Measurements from ENCODE around the gene MMP28.

MMP28 gene

DNA sequence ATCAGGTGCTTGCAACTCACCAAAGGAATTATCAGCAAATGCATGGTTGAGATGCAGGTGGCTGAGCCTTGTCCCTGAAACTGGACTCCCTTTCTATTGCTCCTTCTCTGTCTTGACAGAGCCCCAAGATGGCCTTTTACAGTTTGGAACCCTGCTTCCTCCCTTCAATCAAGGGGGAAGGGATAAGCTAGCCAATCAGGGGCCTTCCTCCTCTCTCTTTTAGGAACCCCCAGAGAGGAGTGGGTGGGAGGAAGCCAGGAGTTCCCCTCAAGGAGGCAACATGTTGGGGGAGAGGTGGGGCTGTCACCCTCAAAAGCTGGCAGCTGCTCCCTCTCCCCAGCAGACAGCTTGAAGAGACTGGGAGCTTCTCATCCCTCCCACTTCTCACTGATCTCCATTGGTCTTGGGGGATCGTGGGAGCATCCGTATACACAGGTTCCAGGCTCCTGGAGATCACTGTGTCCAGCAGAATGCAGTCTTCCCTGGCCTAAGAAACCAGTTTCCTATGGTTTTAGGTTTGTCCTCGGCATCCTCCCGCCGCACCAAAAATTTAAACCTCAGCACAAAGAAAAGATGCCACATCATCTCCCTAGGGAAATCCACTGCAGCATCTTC, 56.8 kb downstream of the MMP28 start:
- H3K9me3 ChIP-seq (ENCODE audit: low read length), result no peaks in the 10 kb centered on the region

DNA sequence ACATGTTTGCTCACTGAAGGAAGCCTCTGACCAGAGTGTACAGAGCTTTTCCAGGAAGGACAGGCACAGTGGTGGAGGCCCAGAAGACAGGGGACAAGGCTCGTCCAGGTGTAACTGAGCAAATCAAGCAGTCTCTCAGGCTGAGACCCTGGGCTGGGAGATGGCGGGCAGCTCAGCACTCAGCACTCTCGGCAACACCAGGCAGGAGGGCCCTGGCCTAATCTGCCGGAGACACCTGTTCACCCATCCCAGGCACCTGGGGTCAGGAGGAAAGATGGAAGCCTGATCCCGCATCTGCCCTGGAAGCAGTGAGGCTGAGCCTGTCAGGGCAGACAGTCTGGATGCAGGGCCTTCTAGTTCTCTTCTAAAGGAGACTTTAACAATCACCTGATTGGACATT, 59.2 kb downstream of the MMP28 start:
- H3K4me1 ChIP-seq (ENCODE audit: insufficient read depth, low read length, severe bottlenecking), result no peaks in the 10 kb centered on the region
- no peaks in the 10 kb centered on the region for H3F3A ChIP-seq (ENCODE audit: insufficient read depth, low read length)
- H3K4me3 ChIP-seq (ENCODE audit: low read depth, low read length, poor library complexity, severe bottlenecking), result no peak overlapping the region

More for the DNA sequence above, 56.8 kb downstream of the MMP28 start:
- no peak overlapping the region for H3K4me2 ChIP-seq (ENCODE audit: low read length)
- H3K4me3 ChIP-seq (ENCODE audit: low read depth, low read length, poor library complexity, severe bottlenecking), result no peak overlapping the region
- no peaks in the 10 kb centered on the region for H4K20me1 ChIP-seq (ENCODE audit: insufficient read depth, low read length)
- no peaks in the 10 kb centered on the region for H3K79me2 ChIP-seq (ENCODE audit: insufficient read depth, low read length)
- TF ChIP-seq, protein P1, sequence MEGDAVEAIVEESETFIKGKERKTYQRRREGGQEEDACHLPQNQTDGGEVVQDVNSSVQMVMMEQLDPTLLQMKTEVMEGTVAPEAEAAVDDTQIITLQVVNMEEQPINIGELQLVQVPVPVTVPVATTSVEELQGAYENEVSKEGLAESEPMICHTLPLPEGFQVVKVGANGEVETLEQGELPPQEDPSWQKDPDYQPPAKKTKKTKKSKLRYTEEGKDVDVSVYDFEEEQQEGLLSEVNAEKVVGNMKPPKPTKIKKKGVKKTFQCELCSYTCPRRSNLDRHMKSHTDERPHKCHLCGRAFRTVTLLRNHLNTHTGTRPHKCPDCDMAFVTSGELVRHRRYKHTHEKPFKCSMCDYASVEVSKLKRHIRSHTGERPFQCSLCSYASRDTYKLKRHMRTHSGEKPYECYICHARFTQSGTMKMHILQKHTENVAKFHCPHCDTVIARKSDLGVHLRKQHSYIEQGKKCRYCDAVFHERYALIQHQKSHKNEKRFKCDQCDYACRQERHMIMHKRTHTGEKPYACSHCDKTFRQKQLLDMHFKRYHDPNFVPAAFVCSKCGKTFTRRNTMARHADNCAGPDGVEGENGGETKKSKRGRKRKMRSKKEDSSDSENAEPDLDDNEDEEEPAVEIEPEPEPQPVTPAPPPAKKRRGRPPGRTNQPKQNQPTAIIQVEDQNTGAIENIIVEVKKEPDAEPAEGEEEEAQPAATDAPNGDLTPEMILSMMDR (IDR thresholded peaks at IDR 0.05; ENCODE audit: low read length), result no peak
- no peak for TF ChIP-seq EZH2 (IDR thresholded peaks at IDR 0.05; ENCODE audit: borderline replicate concordance, low read length)
- H3F3A ChIP-seq (ENCODE audit: insufficient read depth, low read length), result no peaks in the 10 kb centered on the region
- H2AFZ ChIP-seq (ENCODE audit: low read length), result no peak overlapping the region
- no peaks in the 10 kb centered on the region for H3K9me2 ChIP-seq (ENCODE audit: low read depth, low read length)
- no peak overlapping the region for H3K9ac ChIP-seq (ENCODE audit: low read length)
- H3K27me3 ChIP-seq (ENCODE audit: insufficient read depth, low read length), result no peaks in the 10 kb centered on the region; the same call in 1 of the 2 replicates
- H3K27ac ChIP-seq (ENCODE audit: low read depth, low read length, poor library complexity, severe bottlenecking), result no peak overlapping the region
- H3K36me3 ChIP-seq (ENCODE audit: insufficient read depth, low read length), result no peaks in the 10 kb centered on the region
- no peaks in the 10 kb centered on the region for H3K4me1 ChIP-seq (ENCODE audit: insufficient read depth, low read length, severe bottlenecking)

DNA sequence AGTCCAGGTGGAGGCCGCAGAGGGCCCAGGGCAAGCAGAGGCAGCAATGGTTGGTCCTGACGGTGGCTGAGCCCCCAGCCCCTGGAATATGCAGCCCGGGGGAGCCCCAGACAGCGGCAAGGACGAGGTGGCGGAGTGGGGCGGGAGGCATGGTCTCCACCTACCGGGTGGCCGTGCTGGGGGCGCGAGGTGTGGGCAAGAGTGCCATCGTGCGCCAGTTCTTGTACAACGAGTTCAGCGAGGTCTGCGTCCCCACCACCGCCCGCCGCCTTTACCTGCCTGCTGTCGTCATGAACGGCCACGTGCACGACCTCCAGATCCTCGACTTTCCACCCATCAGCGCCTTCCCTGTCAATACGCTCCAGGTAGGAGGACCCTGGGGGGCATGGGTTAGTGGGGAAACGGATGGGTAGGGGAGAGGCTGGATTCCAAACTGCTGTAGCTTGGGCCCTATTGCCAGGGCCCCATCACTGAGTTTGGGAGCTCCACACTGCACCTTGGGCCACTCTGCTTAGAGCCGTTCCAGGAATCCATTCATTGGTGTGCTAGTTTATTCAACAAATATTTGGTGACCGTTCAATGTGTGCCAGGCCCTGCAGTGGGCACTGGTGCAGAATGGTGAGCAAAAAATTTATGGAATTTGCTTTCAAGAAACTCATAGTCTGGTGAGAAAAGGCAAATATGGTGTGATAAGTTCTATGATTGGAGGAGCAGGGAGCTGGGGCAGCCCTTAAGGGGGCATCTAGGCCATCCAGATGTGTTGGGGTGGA, 60.2 kb downstream of the MMP28 start:
- no peak overlapping the region for H3K27ac ChIP-seq (ENCODE audit: low read depth, low read length, poor library complexity, severe bottlenecking)
- H3K4me2 ChIP-seq (ENCODE audit: low read length), result no peak overlapping the region
- H3K9me3 ChIP-seq (ENCODE audit: low read length), result no peaks in the 10 kb centered on the region
- TF ChIP-seq, protein P1 (IDR thresholded peaks at IDR 0.05; ENCODE audit: low read length), result no peak
- no peak for TF ChIP-seq EZH2 (IDR thresholded peaks at IDR 0.05; ENCODE audit: borderline replicate concordance, low read length)
- no peaks in the 10 kb centered on the region for H3K79me2 ChIP-seq (ENCODE audit: insufficient read depth, low read length)
- no peaks in the 10 kb centered on the region for H4K20me1 ChIP-seq (ENCODE audit: insufficient read depth, low read length)
- no peaks in the 10 kb centered on the region for H3F3A ChIP-seq (ENCODE audit: insufficient read depth, low read length)
- H3K36me3 ChIP-seq (ENCODE audit: insufficient read depth, low read length), result no peaks in the 10 kb centered on the region
- no peaks in the 10 kb centered on the region for H3K4me1 ChIP-seq (ENCODE audit: insufficient read depth, low read length, severe bottlenecking)
- no peaks in the 10 kb centered on the region; the same call in none of the 2 replicates for H3K27me3 ChIP-seq (ENCODE audit: insufficient read depth, low read length)
- no peak overlapping the region for H3K4me3 ChIP-seq (ENCODE audit: low read depth, low read length, poor library complexity, severe bottlenecking)
- H3K9me2 ChIP-seq (ENCODE audit: low read depth, low read length), result no peaks in the 10 kb centered on the region
- H3K9ac ChIP-seq (ENCODE audit: low read length), result no peak overlapping the region
- no peak overlapping the region for H2AFZ ChIP-seq (ENCODE audit: low read length)

More for the DNA sequence above, 59.2 kb downstream of the MMP28 start:
- no peaks in the 10 kb centered on the region for H3K79me2 ChIP-seq (ENCODE audit: insufficient read depth, low read length)
- H3K36me3 ChIP-seq (ENCODE audit: insufficient read depth, low read length), result no peaks in the 10 kb centered on the region
- no peak overlapping the region for H3K27ac ChIP-seq (ENCODE audit: low read depth, low read length, poor library complexity, severe bottlenecking)
- no peaks in the 10 kb centered on the region for H3K9me2 ChIP-seq (ENCODE audit: low read depth, low read length)
- TF ChIP-seq, protein P1 (IDR thresholded peaks at IDR 0.05; ENCODE audit: low read length), result no peak
- no peak for TF ChIP-seq EZH2 (IDR thresholded peaks at IDR 0.05; ENCODE audit: borderline replicate concordance, low read length)
- H3K9ac ChIP-seq (ENCODE audit: low read length), result no peak overlapping the region
- no peaks in the 10 kb centered on the region for H3K9me3 ChIP-seq (ENCODE audit: low read length)
- no peak overlapping the region for H3K4me2 ChIP-seq (ENCODE audit: low read length)
- no peaks in the 10 kb centered on the region; the same call in none of the 2 replicates for H3K27me3 ChIP-seq (ENCODE audit: insufficient read depth, low read length)
- H4K20me1 ChIP-seq (ENCODE audit: insufficient read depth, low read length), result no peaks in the 10 kb centered on the region
- no peak overlapping the region for H2AFZ ChIP-seq (ENCODE audit: low read length)
